Amniotic epithelial cell (primary cell): ENCODE results near the gene EHD3.

Source experiments
- DNase-seq: peaks from one replicate; pipeline ENCODE4 v3.0.0-alpha.2; 2010; ENCODE audit warnings: low read depth

EHD3 gene

GRCh38 chr2:31284107-31284506, 50.2 kb downstream of the EHD3 start:
- no peak for DNase-seq

- DNase-seq = no peak
Measured at GRCh38 chr2:31286230-31286629, 52.3 kb downstream of the EHD3 start.

GRCh38 chr2:31286961-31287550, 53.1 kb downstream of the EHD3 start:
- no peak for DNase-seq

GRCh38 chr2:31287654-31288053, 53.7 kb downstream of the EHD3 start:
- peak; percentile 57 for DNase-seq

- DNase-seq = no peak
Measured at GRCh38 chr2:31294196-31294595, 60.2 kb downstream of the EHD3 start.

- no peak for DNase-seq
Measured at GRCh38 chr2:31296641-31297287, 62.8 kb downstream of the EHD3 start.

- DNase-seq = no peak
Measured at GRCh38 chr2:31297751-31298150, 63.8 kb downstream of the EHD3 start.

- no peak for DNase-seq
Measured at GRCh38 chr2:31299547-31299946, 65.6 kb downstream of the EHD3 start.

GRCh38 chr2:31300309-31300708, 66.4 kb downstream of the EHD3 start:
- DNase-seq = no peak

- DNase-seq = no peak
Measured at GRCh38 chr2:31302940-31303563, 69.1 kb downstream of the EHD3 start.

- DNase-seq = no peak
Measured at GRCh38 chr2:31304816-31305215, 70.9 kb downstream of the EHD3 start.

- DNase-seq = peak; percentile 88
Measured at GRCh38 chr2:31312898-31313297, 78.9 kb downstream of the EHD3 start.

- no peak for DNase-seq
Measured at GRCh38 chr2:31314761-31315160, 80.8 kb downstream of the EHD3 start.

GRCh38 chr2:31317396-31317795, 83.4 kb downstream of the EHD3 start:
- no peak for DNase-seq

GRCh38 chr2:31318361-31319336, 84.7 kb downstream of the EHD3 start:
- peak; percentile 91 for DNase-seq
